Small intestine (tissue), 7 donors: ENCODE measurements around the gene TOX2. TPM values are rescaled to one million over a fixed set of nuclear protein-coding genes. Genes with fewer than 3 reads are reported as not detected.

Experiments
- DNase-seq, 2 donors: peaks; one replicate each; pipeline versions ENCODE4 v3.0.0 to v3.0.0-alpha.2; 2013
- FAIRE-seq: peaks from 2 replicates; lab custom pipeline; 2012; peaks lifted over from hg19 to GRCh38; lab: Jason Lieb, UNC
- H3K27ac ChIP-seq, 3 donors: one replicate each; pipeline ENCODE4 v1.5.1; 2013; ENCODE audit warnings: low read length in 2 of 3, mild to moderate bottlenecking in 2 of 3, control low read depth in 1 of 3, inconsistent platforms in 1 of 3, low read depth in 1 of 3, moderate library complexity in 1 of 3
- H3K27me3 ChIP-seq, 3 donors: one replicate each; pipeline ENCODE4 v1.6.1; 2013; ENCODE audit warnings: low read length in 3 of 3, inconsistent platforms in 1 of 3; ENCODE audit not compliant: control insufficient read depth in 3 of 3, insufficient read depth in 3 of 3
- H3K36me3 ChIP-seq, 3 donors: one replicate each; pipeline ENCODE4 v1.6.1; 2013; ENCODE audit warnings: low read length in 3 of 3, inconsistent platforms in 1 of 3, low read depth in 1 of 3, mild to moderate bottlenecking in 1 of 3, moderate library complexity in 1 of 3; ENCODE audit not compliant: control insufficient read depth in 3 of 3, insufficient read depth in 2 of 3
- H3K4me1 ChIP-seq, 3 donors: one replicate each; pipeline ENCODE4 v1.6.1; 2013; ENCODE audit warnings: low read length in 2 of 3, inconsistent platforms in 1 of 3, low read depth in 1 of 3, mild to moderate bottlenecking in 1 of 3, moderate library complexity in 1 of 3; ENCODE audit not compliant: control insufficient read depth in 3 of 3, insufficient read depth in 2 of 3
- H3K4me3 ChIP-seq, 3 donors: one replicate each; pipeline ENCODE4 v1.5.1; 2013; ENCODE audit warnings: low read length in 3 of 3, control low read depth in 1 of 3, inconsistent platforms in 1 of 3, low read depth in 1 of 3, mild to moderate bottlenecking in 1 of 3, moderate library complexity in 1 of 3
- H3K9me3 ChIP-seq, 2 donors: one replicate each; pipeline ENCODE4 v1.6.1; 2013; ENCODE audit warnings: low read depth in 1 of 2, low read length in 1 of 2; ENCODE audit not compliant: control insufficient read depth in 2 of 2, insufficient read depth in 1 of 2
- WGBS, 3 donors: extraction: QIAGEN DNeasy Blood & Tissue Kit; methylation state at CpG; one replicate each; pipeline ENCODE4 v1.1.7; 2013; 5-methylcytosine and 5-hydroxymethylcytosine counted together
- polyA plus RNA-seq, 4 donors: library from polyadenylated mRNA; stranded (reverse) in 3 of 4; unstranded in 1 of 4; fragments of 200-250 nt in 3 of 4; fragments of 120-200 nt in 1 of 4; gene quantifications; one replicate each; pipeline versions ENCODE4 v1.2.1 to v1.2.3, GENCODE V29; 2013
- donor health status: healthy with polysubstance abuse.
- donor health status: control.
- donor health status: control.
- donor health status: Bipolar disorder and iron deficiency.
- donor health status: healthy.

Gene TOX2
- polyA plus RNA-seq, 4 donors, result 1.7 to 10.6 (median 3.0) TPM; not detected in 1

GRCh38 chr20:44028868-44029847 lies 114.5 kb downstream of the TOX2 start:
- no peaks in the 10 kb centered on the region for H3K4me1 ChIP-seq
- 65 to 74% (median 72%) methylated on average over 14 of the region's 14 CpGs for whole genome bisulfite sequencing, 3 donors
- peaks cover 0 to 5% of the 10 kb centered on the region in 2 donors for H3K9me3 ChIP-seq
- H3K27me3 ChIP-seq, result peaks cover 0 to 5% (median 0%) of the 10 kb centered on the region in 3 donors
- no peaks in the 10 kb centered on the region for H3K36me3 ChIP-seq
- no peak overlapping the region for H3K4me3 ChIP-seq
- FAIRE-seq (no peak), DNase-seq (no peak)
- no peak overlapping the region for H3K27ac ChIP-seq

DNA sequence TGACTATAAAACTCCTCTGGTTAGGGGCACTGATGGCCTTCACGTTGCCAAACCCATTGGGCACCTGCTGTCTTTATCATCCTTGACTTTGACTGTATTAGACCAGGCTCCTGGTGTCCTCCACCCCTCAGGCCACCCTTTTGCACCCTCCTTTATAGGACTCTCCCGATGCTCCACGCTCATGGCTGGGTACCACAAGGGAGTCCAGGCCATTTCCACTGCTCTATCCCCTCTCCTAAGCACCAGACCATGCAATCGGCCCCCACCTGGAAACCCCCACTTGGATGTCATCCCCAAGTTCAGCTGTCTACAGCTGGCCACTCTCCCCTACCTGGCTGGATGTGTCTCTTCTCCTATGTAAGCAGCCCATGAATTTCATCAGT lies 115.2 kb downstream of the TOX2 start:
- Histone ChIP-seq H3K36me3 (no peaks in the 10 kb centered on the region), H3K4me3 (no peak overlapping the region), H3K27me3 (peaks cover 0 to 5% (median 0%) of the 10 kb centered on the region in 3 donors), H3K27ac (no peak overlapping the region), H3K4me1 (no peaks in the 10 kb centered on the region), H3K9me3 (peaks cover 0 to 5% of the 10 kb centered on the region in 2 donors)
- DNase-seq (no peak), FAIRE-seq (no peak)
- WGBS, 3 donors, result 76 to 88% (median 83%) methylated on average over 4 of the region's 4 CpGs

DNA sequence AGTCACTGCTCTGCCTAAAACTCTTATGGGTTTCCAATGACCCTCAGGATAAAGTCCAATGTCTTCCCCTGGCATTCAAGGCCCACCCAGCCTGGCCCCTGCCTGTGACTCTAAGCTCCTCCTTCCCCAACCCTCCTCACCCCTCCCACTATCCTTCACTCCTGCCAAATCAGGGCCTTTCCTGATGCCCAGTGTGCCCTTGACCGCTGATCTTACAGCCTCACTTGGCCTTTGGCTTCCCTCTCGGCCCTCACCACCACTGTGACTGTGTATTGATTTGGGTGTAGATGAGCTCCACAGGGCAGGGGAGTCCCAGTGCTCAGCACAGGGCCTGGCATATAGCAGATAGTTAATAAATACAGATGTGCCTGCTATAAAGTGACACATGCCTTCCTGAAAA lies 115.7 kb downstream of the TOX2 start:
- 86 to 92% (median 91%) methylated on average over 2 of the region's 2 CpGs for WGBS, 3 donors
- DNase-seq, result no peak

DNA sequence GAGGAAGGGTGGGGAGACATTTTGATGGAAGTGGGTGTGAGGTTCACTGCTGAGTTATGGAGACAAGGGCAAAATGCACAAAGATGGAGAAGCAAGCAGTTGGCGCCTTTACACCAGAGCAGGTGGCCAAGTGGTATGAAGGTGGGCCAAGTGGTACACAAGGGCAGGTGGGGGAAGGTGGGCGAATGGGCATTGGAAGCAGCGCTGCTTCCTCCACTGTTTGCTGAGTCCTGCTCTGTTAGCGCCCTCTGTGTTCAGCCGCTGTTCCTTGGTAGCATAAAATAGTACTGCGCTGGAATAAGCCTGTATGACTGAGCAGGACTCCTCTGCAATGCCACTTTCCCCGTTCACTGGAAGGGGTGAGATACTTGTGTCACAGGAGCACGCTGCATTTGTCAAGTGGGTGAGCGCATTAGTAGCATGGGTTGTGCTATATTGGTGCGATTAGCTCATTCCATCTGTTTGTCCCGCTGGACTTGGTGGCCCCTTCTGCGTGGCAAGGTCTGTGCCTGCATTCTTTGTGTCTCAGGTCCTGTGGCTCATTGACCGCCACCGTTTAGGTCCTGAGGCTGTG lies 116.4 kb downstream of the TOX2 start:
- peaks cover 0 to 5% of the 10 kb centered on the region in 2 donors for H3K9me3 ChIP-seq
- H3K27me3 ChIP-seq, result peaks cover 0 to 5% (median 0%) of the 10 kb centered on the region in 3 donors
- FAIRE-seq, result no peak
- DNase-seq, result no peak
- H3K27ac ChIP-seq, result no peak overlapping the region
- no peak overlapping the region for H3K4me3 ChIP-seq
- H3K36me3 ChIP-seq, result no peaks in the 10 kb centered on the region
- no peaks in the 10 kb centered on the region for H3K4me1 ChIP-seq
- 93 to 96% (median 96%) methylated on average over 14 of the region's 14 CpGs for WGBS, 3 donors

More for the DNA sequence above, 115.7 kb downstream of the TOX2 start:
- no peak for FAIRE-seq
- H3K4me3 ChIP-seq, result no peak overlapping the region
- H3K4me1 ChIP-seq, result no peaks in the 10 kb centered on the region
- H3K27me3 ChIP-seq, result peaks cover 0 to 5% (median 0%) of the 10 kb centered on the region in 3 donors
- H3K36me3 ChIP-seq, result no peaks in the 10 kb centered on the region
- H3K27ac ChIP-seq, result no peak overlapping the region
- H3K9me3 ChIP-seq, result peaks cover 0 to 5% of the 10 kb centered on the region in 2 donors

GRCh38 chr20:44031781-44032582 lies 117.3 kb downstream of the TOX2 start:
- 74 to 81% (median 80%) methylated on average over 12 of the region's 12 CpGs for WGBS, 3 donors
- peaks cover 0 to 5% (median 0%) of the 10 kb centered on the region in 3 donors for H3K27me3 ChIP-seq
- DNase-seq, result no peak
- no peak overlapping the region for H3K4me3 ChIP-seq
- FAIRE-seq, result no peak
- no peak overlapping the region for H3K27ac ChIP-seq
- peaks cover 0 to 5% of the 10 kb centered on the region in 2 donors for H3K9me3 ChIP-seq
- no peaks in the 10 kb centered on the region for H3K36me3 ChIP-seq
- H3K4me1 ChIP-seq, result no peaks in the 10 kb centered on the region

DNA sequence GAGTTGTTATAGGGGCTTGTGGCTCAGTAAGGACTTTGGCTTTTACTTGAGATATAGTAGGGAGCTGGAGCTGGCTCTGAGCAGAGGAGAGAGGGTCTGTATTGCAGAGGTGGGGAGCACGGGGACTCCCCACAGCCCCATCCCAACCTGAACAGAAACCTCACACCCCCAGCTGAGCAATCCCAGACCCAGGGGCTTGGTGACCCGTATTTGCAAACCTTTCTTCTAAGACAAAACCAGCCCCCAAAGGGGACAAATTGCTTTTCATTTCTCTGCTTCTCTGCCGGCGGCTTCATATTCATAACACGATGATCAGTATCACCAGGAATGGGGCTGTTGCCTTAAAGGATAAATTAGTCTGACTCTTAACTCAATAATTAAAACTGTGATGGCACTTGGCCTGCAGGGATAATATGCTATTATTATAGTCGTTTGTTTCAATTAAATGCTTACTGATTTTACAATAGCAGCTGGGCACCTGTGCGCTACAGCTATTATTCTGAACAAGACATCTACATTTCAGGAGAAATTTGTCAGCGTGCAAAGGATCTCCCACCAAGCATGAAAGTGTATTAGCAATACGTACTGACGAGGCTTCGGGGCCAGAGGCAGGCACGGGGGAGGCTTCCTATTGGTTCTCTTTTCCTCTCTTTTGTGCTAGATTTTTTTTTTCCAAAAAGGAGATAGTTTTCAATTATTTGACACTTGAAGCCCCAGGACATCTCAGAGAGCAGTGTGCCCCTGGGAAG lies 118.1 kb downstream of the TOX2 start:
- peaks cover 0 to 5% of the 10 kb centered on the region in 2 donors for H3K9me3 ChIP-seq
- no peaks in the 10 kb centered on the region for H3K36me3 ChIP-seq
- no peak overlapping the region for H3K27ac ChIP-seq
- 83 to 86% (median 85%) methylated on average over 12 of the region's 12 CpGs for WGBS, 3 donors
- peaks cover 0 to 5% (median 0%) of the 10 kb centered on the region in 3 donors for H3K27me3 ChIP-seq
- DNase-seq, result no peak
- no peak overlapping the region for H3K4me3 ChIP-seq
- FAIRE-seq, result no peak
- H3K4me1 ChIP-seq, result no peaks in the 10 kb centered on the region

DNA sequence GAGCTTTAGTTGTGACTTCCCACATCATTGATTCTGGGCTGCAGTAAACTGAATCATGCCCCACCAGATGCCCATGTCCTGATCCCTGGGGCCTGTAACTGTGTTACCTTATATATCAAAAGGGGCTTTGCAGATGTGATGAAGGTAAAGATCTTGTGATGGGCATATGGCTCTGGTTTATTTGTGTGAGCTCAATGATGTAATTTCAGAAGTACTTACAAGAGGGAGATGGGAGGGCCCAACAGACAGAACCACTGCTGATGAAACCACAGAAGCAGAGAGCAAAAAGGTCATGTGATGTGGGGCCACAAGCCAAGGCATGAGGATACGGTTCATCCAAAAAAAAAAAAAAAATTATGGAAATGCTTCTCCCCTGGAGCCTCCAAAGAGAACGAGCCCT lies 118.7 kb downstream of the TOX2 start:
- no peaks in the 10 kb centered on the region for H3K4me1 ChIP-seq
- H3K27ac ChIP-seq, result no peak overlapping the region
- H3K9me3 ChIP-seq, result peaks cover 0 to 5% of the 10 kb centered on the region in 2 donors
- no peaks in the 10 kb centered on the region for H3K36me3 ChIP-seq
- H3K27me3 ChIP-seq, result peaks cover 0 to 5% (median 0%) of the 10 kb centered on the region in 3 donors
- FAIRE-seq (no peak), DNase-seq (no peak)
- no peak overlapping the region for H3K4me3 ChIP-seq
- 42 to 51% (median 44%) methylated on average over 2 of the region's 2 CpGs for WGBS, 3 donors
